Measurements from ENCODE around the gene EPG5.

EPG5 gene

DNA sequence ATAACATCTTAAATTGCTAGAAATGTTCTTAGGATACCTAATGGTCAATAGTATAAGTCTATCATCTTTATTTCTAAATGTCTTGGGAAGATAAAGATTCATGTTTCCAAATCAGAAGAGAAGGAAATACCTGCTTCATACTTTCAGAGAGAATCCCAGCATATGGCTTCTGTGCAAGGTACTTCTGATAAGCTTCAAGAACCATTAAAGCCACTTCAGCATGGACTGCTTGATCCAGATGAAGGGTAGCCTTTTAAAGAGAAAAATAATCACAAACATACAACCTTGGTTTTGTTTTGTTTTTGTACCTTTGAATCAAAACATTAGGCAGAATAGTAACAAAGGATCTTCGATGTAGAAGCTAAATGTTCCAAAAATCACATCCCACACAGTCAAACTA lies 44.0 kb downstream of the EPG5 start:
- DNase-seq (ENCODE audit: low read depth) = no peak

GRCh38 chr18:45920367-45920766 lies 46.8 kb downstream of the EPG5 start:
- peak; percentile 88 for DNase-seq (ENCODE audit: low read depth)

- DNase-seq (ENCODE audit: low read depth) = no peak
Observed at GRCh38 chr18:45916302-45916701, 50.8 kb downstream of the EPG5 start.

GRCh38 chr18:45913276-45913675 lies 53.9 kb downstream of the EPG5 start:
- no peak for DNase-seq (ENCODE audit: low read depth)

DNA sequence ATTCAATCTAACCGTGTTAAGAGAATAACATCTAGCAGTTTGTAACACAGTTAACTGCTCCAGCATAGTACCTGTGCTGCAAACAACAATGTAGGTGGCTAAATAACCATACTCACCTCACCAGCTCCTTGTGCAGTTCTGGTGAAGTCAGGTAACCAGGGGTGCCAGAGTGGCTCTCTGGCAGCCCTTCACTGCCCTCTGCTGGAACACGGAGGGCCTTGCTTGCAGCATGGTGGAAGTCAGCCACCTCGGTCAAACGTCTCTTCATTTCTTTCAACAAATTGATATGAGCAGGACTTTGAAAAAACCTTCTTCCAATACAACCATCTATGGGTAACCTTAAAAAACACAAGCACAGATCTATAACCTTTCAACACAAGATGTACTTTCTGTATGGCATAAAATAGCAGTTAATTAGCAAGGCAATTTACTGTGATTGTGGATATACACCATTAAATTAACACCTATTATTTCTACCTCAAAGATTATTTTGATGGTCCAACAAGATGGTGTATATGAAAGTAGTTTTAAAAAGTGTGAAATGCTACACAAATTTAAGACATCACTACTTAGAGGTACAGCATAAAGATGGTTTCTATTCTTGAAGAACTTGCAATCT lies 56.6 kb downstream of the EPG5 start:
- DNase-seq (ENCODE audit: low read depth) = peak; percentile 49

DNA sequence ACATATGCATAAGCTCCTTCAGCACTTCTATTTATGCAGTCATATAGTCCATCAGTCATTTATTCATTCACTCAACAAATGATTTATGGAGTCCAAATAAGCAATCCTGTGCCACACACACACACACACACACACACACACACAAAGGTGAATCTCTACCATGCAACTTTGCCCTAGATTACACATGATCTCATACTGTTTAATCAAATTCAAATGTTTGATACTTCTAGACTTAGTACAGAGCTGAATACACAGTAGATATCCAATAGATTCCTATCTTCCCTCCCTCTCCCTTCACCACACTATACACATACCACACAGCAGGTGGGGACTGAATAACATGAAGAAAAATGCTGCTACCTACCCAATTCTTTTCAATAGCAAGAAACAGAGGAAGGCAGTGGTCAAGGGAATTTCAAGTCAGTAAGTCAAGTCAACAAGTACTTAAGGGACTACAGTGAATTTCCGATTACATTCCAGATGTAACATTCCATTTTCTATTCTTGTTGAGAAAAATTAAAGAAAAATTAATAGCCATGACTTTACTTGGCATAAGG lies 65.4 kb downstream of the EPG5 start:
- DNase-seq (ENCODE audit: low read depth) = no peak

- DNase-seq (ENCODE audit: low read depth) = no peak
Observed at GRCh38 chr18:45900623-45901022, 66.5 kb downstream of the EPG5 start.

- DNase-seq (ENCODE audit: low read depth) = no peak
Observed at GRCh38 chr18:45896991-45897390, 70.1 kb downstream of the EPG5 start.

GRCh38 chr18:45896452-45896851 lies 70.7 kb downstream of the EPG5 start:
- no peak for DNase-seq (ENCODE audit: low read depth)

GRCh38 chr18:45895339-45895738 lies 71.8 kb downstream of the EPG5 start:
- DNase-seq (ENCODE audit: low read depth) = no peak

DNA sequence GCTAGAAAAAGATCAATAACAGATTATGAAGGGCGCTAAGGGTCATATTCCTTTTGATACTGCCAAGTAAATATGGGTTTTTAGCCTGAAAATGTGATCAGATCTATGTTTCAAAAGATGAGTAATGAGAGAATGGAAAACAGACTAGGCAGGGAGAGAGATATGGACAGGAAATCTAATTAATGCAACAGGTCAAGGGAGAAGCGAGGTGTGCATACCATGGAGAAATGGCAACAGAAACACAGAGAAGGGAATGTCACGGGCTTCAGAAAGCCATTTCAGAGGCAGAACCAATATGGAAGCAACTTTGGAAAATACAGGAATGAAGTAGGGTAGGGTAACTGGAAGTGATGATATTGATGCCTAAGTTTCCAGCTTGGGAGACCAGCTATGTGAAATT lies 72.3 kb downstream of the EPG5 start:
- DNase-seq (ENCODE audit: low read depth) = no peak

DNA sequence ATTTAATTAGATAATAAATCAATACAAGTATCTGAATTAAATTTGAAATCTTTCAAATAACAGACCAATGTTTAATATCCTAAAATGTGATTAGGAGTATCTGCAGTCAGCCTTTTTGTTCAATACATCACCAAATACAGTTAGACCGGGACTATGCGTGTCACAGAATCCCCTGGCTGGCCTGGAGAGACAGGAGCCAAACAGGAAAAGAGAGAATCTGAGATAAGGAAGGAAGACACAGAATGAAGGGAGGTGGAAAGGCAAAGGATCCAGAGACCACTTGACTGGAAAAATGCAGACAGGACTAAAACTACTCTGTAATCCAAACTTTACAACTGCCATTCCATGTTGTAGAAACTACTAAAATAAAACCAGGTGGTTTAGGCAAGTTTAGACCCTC lies 75.3 kb downstream of the EPG5 start:
- no peak for DNase-seq (ENCODE audit: low read depth)

- no peak for DNase-seq (ENCODE audit: low read depth)
Observed at GRCh38 chr18:45890606-45891005, 76.5 kb downstream of the EPG5 start.

GRCh38 chr18:45889419-45890064 lies 77.6 kb downstream of the EPG5 start:
- DNase-seq (ENCODE audit: low read depth) = no peak

DNA sequence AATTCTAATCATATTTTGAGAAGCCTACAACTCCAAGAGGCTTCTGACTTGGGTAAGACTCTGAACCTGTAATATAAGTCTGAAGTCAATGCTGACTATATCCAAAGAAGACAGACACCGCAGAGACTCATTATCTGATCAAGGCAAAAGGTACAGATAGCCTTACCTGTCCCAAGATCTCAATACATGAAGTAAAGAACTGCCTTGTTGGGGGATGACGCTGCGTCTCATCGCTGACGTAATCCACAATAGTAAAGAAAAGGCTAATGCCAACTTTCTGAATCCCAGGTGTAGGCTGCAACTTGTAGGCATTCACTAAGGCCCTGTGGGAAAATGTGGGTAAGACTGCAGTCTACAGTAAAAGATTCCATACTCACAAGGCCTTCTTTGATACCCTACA lies 79.5 kb downstream of the EPG5 start:
- no peak for DNase-seq (ENCODE audit: low read depth)

- no peak for DNase-seq (ENCODE audit: low read depth)
Observed at GRCh38 chr18:45880876-45881558, 86.1 kb downstream of the EPG5 start.

DNA sequence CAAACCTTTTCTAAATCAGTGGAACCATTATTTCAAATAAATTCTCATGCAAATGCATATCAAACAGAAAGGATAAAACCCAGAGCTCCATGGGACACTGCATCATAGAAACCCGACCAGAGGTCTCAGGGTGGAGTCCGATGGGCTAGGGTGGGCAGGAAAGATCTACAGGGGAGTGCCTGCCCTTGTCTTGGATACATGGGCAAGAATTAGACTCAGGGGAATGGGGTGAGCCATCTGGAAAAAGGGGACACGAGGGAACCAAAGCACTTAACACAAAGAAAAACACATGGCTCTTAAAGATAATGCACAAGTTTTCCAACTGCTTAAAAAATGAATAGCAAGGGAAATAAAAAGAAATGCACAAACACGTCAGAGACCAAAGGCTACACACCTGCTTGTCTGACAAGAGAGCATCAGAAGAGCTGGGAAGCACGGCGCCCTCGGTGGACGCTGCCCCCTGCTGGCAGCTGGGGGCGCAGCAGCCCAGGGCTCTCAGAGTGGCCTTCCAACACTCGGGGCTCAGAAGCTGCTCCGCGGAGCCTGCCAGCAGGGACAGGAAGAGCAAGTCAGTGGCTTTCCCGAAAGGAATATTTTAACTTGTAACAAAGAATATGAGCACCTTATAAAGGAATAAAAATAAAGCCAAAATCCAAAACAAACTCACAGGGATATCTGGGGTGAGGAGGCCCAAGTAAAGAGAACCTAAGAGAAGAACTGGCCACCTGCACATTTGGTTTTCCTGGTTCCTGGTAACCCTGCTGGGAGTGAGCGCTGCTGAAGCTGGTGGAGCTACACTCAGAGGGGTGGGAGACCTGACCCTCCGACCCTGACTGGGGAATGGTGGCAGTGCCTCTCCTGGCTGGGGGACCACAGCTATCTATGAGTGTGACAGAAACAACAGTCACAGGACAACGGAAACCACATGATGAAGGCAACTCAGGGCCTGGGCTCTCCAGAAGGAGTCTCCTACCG lies 87.2 kb downstream of the EPG5 start:
- peak; percentile 59 for DNase-seq (ENCODE audit: low read depth)

DNA sequence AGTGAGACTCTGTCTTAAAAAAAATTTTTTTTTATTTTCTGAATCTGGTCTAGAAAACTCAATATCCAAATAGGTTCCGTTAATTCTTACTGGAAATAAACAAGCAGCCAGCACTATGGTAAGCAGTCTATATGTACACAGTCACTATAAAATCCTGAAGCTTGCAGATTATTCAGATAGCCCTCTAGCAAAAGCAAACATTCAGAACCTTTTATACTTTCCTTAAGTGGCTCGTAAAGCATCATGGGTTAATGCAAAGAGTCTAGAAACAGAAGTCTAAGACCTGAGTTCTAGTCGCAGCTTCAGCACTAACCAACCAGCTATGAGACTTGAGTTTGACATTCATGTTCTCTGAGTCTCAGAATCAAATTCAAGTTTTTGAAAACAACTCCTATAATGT lies 89.7 kb downstream of the EPG5 start:
- DNase-seq (ENCODE audit: low read depth) = no peak

GRCh38 chr18:45876161-45876560 lies 91.0 kb downstream of the EPG5 start:
- DNase-seq (ENCODE audit: low read depth) = peak; percentile 11

GRCh38 chr18:45874491-45875184 lies 92.5 kb downstream of the EPG5 start:
- DNase-seq (ENCODE audit: low read depth) = peak; percentile 25

DNA sequence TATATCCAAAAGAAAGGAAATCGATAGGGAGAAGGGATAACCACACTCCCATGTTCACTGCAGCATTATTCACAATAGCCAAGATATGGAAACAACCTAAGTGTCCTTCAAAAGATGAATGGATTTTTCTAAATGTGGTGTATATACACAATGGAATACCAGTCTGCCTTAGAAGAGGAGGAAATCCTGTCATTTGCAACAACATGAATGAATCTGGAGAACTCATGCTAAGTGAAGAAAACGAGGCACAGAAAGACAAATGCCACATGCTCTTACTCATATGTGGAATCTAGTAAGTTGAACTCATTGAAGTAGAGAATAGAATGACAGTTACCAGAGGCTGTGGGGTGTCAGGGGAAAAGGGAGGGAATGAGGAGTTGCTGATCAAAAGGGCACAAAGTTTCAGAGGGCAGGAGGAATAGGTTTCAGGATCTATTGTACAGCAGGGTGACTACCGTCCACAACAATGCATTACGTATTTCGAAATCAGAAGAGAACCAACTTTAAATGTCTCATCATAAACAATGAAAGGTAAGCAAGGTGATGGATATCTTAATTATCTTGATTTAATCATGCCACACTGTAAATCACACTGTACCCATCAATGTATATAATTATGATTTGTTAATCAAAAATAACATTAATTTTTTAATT lies 95.6 kb downstream of the EPG5 start:
- peak; percentile 27 for DNase-seq (ENCODE audit: low read depth)

Measured in EH (cell line).